Left renal pelvis (tissue), 4 donors: ENCODE data around the gene PCBP4. TPM values are rescaled to one million over a fixed set of nuclear protein-coding genes. Genes with fewer than 3 reads are reported as not detected.
"Not testable (repeated sequence)": the region's sequence is repeated elsewhere in the genome, so short reads cannot be mapped to it uniquely, and the experiment has no call there.

Experiments used
- DNase-seq, 4 donors: peaks; one replicate each; pipeline ENCODE4 v3.0.0-alpha.2; 2013; ENCODE audit warnings: low read depth in 4 of 4, low spot score in 3 of 4
- polyA plus RNA-seq, 4 donors: library from polyadenylated mRNA; unstranded; fragments of 120-200 nt; gene quantifications; one replicate each; pipeline ENCODE4 v1.2.1, GENCODE V29; 2013; ENCODE audit not compliant: insufficient read length in 4 of 4

Gene PCBP4
- polyA plus RNA-seq, 4 donors = 49.4 to 80.4 (median 54.2) TPM

GRCh38 chr3:51928981-51929380 lies 38.3 kb downstream of the PCBP4 start:
- not testable (repeated sequence) for DNase-seq

GRCh38 chr3:51928438-51928837 lies 38.8 kb downstream of the PCBP4 start:
- DNase-seq = no peak

- DNase-seq = no peak
Measured at GRCh38 chr3:51927061-51927977, 39.9 kb downstream of the PCBP4 start.

GRCh38 chr3:51921081-51921578 lies 46.1 kb downstream of the PCBP4 start:
- no peak for DNase-seq

GRCh38 chr3:51916418-51916817 lies 50.8 kb downstream of the PCBP4 start:
- no peak for DNase-seq

- no peak for DNase-seq
Measured at GRCh38 chr3:51908026-51908425, 59.2 kb downstream of the PCBP4 start.

Other genes with a start within 250 kb of the PCBP4 start
- not detected for gene IQCF6, start 188.2 kb downstream of the PCBP4 start, polyA plus RNA-seq
- gene IQCF2, start 105.8 kb downstream of the PCBP4 start, polyA plus RNA-seq = not detected
- gene IQCF5, start 91.9 kb downstream of the PCBP4 start, polyA plus RNA-seq = not detected
- gene IQCF1, start 64.1 kb downstream of the PCBP4 start, polyA plus RNA-seq = not detected
- gene RRP9, start 25.6 kb downstream of the PCBP4 start, polyA plus RNA-seq = 10 to 100 TPM; 12.1 to 22.6 (median 17.8) TPM
- gene PARP3, start 25.1 kb downstream of the PCBP4 start, polyA plus RNA-seq = 10 to 100 TPM in 3 of 4 donors, 1 to 10 TPM in 1; 9.4 to 19.2 (median 17.4) TPM
- gene GPR62, start 12.1 kb downstream of the PCBP4 start, polyA plus RNA-seq = under 1 TPM; 0.32 to 0.59 (median 0.53) TPM
- 10 to 100 TPM; 43.5 to 91.3 (median 73.8) TPM for gene ABHD14B, start 6.6 kb upstream of the PCBP4 start, polyA plus RNA-seq
- 10 to 100 TPM; 20.2 to 30.4 (median 25.9) TPM for gene ABHD14A, start 7.6 kb upstream of the PCBP4 start, polyA plus RNA-seq
- gene ACY1, start 16.1 kb upstream of the PCBP4 start, polyA plus RNA-seq = 100 to 1,000 TPM in 1 of 4 donors, 10 to 100 TPM in 3; 23.9 to 132 (median 83.9) TPM
- 1,000 to 10,000 TPM; 1,419 to 1,780 (median 1,590) TPM for gene RPL29, start 28.4 kb upstream of the PCBP4 start, polyA plus RNA-seq
- 10 to 100 TPM; 14.3 to 20.1 (median 17.8) TPM for gene DUSP7, start 89.1 kb upstream of the PCBP4 start, polyA plus RNA-seq
- 1 to 10 TPM; 6.7 to 8.9 (median 7.6) TPM for gene POC1A, start 187.0 kb upstream of the PCBP4 start, polyA plus RNA-seq
- gene ALAS1, start 230.7 kb upstream of the PCBP4 start, polyA plus RNA-seq = 10 to 100 TPM; 28.8 to 50.7 (median 47.9) TPM